Suprapubic skin (tissue), 4 donors: ENCODE results near the gene ETS1. TPM values are rescaled to one million over a fixed set of nuclear protein-coding genes. Genes with fewer than 3 reads are reported as not detected.

Experiments used
- DNase-seq, 2 donors: peaks; one replicate each; pipeline ENCODE4 v3.0.0-alpha.2; 2019; ENCODE audit warnings: low spot score in 2 of 2
- H3K27ac ChIP-seq: fragments of 200-600 bp; sonication (generic); one replicate; pipeline ENCODE4 v1.5.1; 2019
- H3K27me3 ChIP-seq: fragments of 200-600 bp; sonication (generic); one replicate; pipeline ENCODE4 v1.5.1; 2019
- H3K36me3 ChIP-seq: fragments of 200-600 bp; sonication (generic); one replicate; pipeline ENCODE4 v1.5.1; 2019
- H3K4me1 ChIP-seq: fragments of 200-600 bp; sonication (generic); one replicate; pipeline ENCODE4 v1.5.1; 2019
- H3K4me3 ChIP-seq: fragments of 200-600 bp; sonication (generic); one replicate; pipeline ENCODE4 v1.5.1; 2019; ENCODE audit warnings: mild to moderate bottlenecking
- H3K9me3 ChIP-seq: fragments of 200-600 bp; sonication (generic); one replicate; pipeline ENCODE4 v1.5.1; 2019
- EP300 ChIP-seq: sonication (generic); formaldehyde crosslinking; IDR thresholded peaks from one replicate; pipeline ENCODE4 v1.6.1; 2017; ENCODE audit warnings: antibody characterized with exemption
- POLR2A ChIP-seq, 2 donors: fragments of 450-650 bp; IDR thresholded peaks; one replicate each; pipeline ENCODE4 v1.6.1; 2017; ENCODE audit warnings: antibody characterized with exemption in 2 of 2, mild to moderate bottlenecking in 2 of 2, moderate library complexity in 2 of 2
- POLR2AphosphoS5 ChIP-seq, 3 donors: sonication (generic); formaldehyde crosslinking; IDR thresholded peaks; one replicate each; pipeline ENCODE4 v1.6.1; 2017; ENCODE audit warnings: antibody characterized with exemption in 3 of 3
- WGBS: methylation state at CpG from one replicate; pipeline ENCODE4 v1.1.5; 2018; 5-methylcytosine and 5-hydroxymethylcytosine counted together
- total RNA-seq, 4 donors: library from RNA; depleted of rRNA; stranded (reverse); fragments of >200 nt; gene quantifications; one replicate each; pipeline ENCODE4 v1.1.0, GENCODE V29; 2016
- TF ChIP-seq, protein P1 (sequence below), 2 donors: fragments of 200-600 bp in 1 of 2; fragments of 450-650 bp in 1 of 2; sonication (generic) in 1 of 2; IDR thresholded peaks; one replicate each; pipeline ENCODE4 v1.5.1; 2016 to 2019; ENCODE audit warnings: antibody characterized with exemption in 2 of 2, mild to moderate bottlenecking in 1 of 2, moderate library complexity in 1 of 2

Gene ETS1
- total RNA-seq, 4 donors from 2014 or later: 21.7 to 42.6 (median 33.7) TPM

DNA sequence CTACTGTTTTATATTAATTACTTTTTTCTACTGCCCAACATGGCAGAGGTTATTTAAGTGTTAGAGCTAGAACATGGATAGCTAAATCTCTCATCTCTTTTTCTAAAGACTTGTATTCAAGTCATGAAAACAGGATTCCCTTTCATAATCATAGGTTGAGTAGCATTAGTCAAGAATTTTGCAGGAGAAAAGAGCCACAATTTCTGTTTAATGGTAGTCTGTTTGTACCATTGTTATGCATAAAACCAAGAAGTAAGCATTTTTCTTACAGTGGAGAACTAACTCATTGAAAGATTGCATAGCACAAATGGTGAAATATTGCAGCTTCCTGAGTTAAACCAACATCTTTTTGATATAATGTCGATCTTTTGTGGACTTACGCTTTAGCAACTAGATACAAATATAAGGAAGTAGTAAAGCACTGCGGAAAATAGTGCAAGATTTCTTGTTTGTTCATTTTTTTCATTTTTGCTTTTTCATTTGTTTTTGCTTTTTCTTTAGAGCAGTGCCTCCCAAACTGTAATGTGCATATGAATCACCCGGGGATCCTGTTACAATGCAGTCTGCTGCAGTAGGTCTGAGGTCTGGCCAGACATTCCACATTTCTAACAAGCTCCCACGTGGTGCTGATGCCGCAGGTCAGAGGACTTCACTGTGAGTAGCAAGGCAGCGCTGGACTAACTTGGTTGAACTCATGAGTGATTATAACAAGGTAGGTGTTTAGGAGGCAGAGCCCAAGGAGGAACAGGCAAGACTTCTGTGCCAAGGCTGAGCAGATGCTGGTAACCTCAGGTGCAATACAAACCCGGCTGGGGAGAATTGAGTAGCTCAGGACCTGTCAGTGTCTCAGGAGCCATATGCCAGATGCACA is 4.6 kb downstream of the ETS1 start:
- Histone ChIP-seq H3K4me3 (no peak overlapping the region), H3K9me3 (no peaks in the 10 kb centered on the region), H3K27ac (no peak overlapping the region), H3K27me3 (peaks cover 18% of the 10 kb centered on the region), H3K4me1 (peaks cover 7% of the 10 kb centered on the region), H3K36me3 (no peaks in the 10 kb centered on the region)
- no peak for DNase-seq
- 37% methylated on average over 8 of the region's 8 CpGs for WGBS
- TF ChIP-seq, protein P1, sequence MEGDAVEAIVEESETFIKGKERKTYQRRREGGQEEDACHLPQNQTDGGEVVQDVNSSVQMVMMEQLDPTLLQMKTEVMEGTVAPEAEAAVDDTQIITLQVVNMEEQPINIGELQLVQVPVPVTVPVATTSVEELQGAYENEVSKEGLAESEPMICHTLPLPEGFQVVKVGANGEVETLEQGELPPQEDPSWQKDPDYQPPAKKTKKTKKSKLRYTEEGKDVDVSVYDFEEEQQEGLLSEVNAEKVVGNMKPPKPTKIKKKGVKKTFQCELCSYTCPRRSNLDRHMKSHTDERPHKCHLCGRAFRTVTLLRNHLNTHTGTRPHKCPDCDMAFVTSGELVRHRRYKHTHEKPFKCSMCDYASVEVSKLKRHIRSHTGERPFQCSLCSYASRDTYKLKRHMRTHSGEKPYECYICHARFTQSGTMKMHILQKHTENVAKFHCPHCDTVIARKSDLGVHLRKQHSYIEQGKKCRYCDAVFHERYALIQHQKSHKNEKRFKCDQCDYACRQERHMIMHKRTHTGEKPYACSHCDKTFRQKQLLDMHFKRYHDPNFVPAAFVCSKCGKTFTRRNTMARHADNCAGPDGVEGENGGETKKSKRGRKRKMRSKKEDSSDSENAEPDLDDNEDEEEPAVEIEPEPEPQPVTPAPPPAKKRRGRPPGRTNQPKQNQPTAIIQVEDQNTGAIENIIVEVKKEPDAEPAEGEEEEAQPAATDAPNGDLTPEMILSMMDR (IDR thresholded peaks at IDR 0.05): no peak
- no peak for TF ChIP-seq EP300
- TF ChIP-seq POLR2AphosphoS5 (IDR thresholded peaks at IDR 0.05): no peak
- no peak for TF ChIP-seq POLR2A (IDR thresholded peaks at IDR 0.05)

DNA sequence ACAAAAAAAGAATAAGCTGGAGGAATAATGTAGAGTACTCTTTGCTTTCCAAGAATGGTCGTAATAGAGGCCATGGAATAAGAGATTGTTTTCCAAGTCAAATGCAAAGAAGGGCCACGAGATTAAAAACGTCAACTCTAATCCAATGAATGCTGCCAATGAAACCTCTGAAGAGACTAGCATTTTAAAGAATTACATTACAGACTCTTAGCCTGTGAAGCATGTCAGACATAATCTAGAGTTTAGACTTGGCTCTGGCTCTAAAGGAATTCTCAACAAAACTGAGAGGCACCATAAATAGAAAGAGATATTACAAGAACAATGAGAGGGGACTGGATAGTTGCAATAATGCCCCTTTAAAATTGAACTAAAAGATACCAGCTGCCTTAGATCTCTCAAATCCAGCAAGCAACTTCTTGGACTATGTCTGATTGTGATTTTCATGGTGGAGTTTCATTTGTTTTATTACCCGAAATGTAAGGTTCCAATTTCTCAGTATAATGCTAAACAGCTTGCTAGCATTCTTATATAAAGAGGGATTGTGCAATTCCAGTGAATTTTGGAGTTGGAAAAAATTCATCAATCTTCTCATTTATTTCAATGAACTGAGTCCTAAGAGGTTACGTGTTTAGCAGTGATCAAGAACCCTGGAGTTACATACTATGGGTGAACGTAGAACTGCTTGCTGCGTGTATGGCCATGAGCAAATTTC is 5.6 kb downstream of the ETS1 start:
- peaks cover 7% of the 10 kb centered on the region for H3K4me1 ChIP-seq
- H3K36me3 ChIP-seq: no peaks in the 10 kb centered on the region
- H3K9me3 ChIP-seq: no peaks in the 10 kb centered on the region
- H3K27ac ChIP-seq: no peak overlapping the region
- 78% methylated on average over 7 of the region's 7 CpGs for WGBS
- DNase-seq: no peak
- TF ChIP-seq POLR2AphosphoS5 (IDR thresholded peaks at IDR 0.05) (no peak), EP300 (no peak), POLR2A (IDR thresholded peaks at IDR 0.05) (no peak)
- TF ChIP-seq, protein P1 (IDR thresholded peaks at IDR 0.05): no peak
- H3K27me3 ChIP-seq: peaks cover 13% of the 10 kb centered on the region
- no peak overlapping the region for H3K4me3 ChIP-seq

DNA sequence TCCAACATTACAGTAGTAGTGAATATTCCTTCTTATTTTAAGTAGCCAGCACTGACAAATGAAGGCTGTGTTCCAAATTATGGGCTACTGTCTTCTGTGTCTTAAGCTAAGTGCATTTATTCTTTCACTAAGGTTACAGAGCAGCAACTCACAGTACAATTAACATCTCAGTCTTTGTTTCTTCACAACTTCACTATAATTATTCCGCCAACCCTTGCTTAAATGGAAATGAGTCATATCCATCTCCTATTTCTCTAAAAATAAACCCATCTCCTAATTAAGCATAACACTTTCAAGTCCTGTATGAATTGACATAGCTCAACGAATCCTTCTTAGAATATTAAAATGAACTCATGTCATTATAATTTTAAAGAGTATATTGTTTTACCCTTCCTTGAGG is 6.7 kb downstream of the ETS1 start:
- WGBS: 54% methylated on average over 2 of the region's 2 CpGs

DNA sequence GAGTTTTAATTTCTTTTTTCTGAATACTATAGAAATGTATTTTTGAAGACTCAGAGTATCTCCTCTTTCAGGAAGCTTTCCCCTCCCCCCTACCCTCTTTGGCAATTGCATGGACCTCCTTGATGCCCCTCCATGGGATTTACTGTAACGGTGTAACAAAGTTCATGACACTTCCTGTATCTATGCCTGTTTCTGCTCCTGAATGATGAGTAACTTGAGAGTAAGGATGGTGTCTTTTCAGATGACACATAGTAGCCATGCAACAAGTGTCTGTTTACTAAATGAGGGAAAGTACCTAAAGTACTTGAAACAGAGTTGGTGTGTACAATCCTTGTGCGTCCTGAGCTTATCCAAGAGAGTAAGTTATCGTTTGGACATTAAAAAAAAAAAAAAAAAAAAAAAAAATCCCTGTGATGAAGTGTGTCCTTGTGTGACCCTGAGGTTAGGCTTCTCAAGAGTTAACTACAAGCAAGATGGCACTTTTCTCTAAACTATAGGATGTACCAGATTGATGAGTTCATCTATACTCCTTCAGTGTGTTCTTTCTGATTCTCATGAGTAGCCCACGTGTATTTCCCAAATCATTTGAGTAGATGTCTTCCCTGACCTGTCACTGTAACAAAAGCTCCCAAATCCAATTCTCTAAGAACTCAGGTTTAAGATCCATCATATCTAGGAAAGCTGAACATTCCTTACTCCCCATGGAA is 7.4 kb downstream of the ETS1 start:
- TF ChIP-seq POLR2A (IDR thresholded peaks at IDR 0.05) (no peak), EP300 (no peak), POLR2AphosphoS5 (IDR thresholded peaks at IDR 0.05) (no peak)
- Histone ChIP-seq H3K4me1 (peaks cover 18% of the 10 kb centered on the region), H3K36me3 (no peaks in the 10 kb centered on the region), H3K27ac (no peak overlapping the region), H3K9me3 (no peaks in the 10 kb centered on the region), H3K4me3 (no peak overlapping the region), H3K27me3 (peaks cover 4% of the 10 kb centered on the region)
- DNase-seq: no peak
- WGBS: 80% methylated on average over 4 of the region's 4 CpGs

More for the DNA sequence above, 6.7 kb downstream of the ETS1 start:
- no peak for DNase-seq
- H3K27me3 ChIP-seq: peaks cover 7% of the 10 kb centered on the region
- no peaks in the 10 kb centered on the region for H3K9me3 ChIP-seq
- peaks cover 15% of the 10 kb centered on the region for H3K4me1 ChIP-seq
- TF ChIP-seq POLR2A (IDR thresholded peaks at IDR 0.05): no peak
- TF ChIP-seq, protein P1 (IDR thresholded peaks at IDR 0.05): no peak
- TF ChIP-seq POLR2AphosphoS5 (IDR thresholded peaks at IDR 0.05): no peak
- TF ChIP-seq EP300: no peak
- H3K36me3 ChIP-seq: no peaks in the 10 kb centered on the region
- no peak overlapping the region for H3K27ac ChIP-seq
- no peak overlapping the region for H3K4me3 ChIP-seq

DNA sequence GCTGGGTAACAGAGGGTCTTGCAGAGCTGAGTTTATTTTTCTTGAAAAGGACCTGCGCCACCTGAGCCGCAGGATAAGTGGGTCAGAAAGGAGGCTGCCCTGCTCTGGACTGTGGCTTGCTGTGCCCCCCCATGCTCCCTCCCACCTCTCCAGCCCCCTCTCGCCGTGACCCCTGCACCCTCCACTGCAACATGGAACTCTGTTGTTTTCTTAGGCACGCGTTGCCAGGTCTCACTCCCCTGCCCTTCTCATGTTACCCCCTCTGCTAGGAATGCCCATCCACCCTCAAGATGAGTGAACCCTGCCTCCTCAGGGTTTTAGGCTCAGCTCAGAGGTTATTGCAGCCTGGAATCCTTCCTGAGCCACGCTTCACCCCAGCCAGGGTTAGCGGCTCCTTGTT is 10.8 kb downstream of the ETS1 start:
- Histone ChIP-seq H3K9me3 (no peaks in the 10 kb centered on the region), H3K27me3 (no peaks in the 10 kb centered on the region), H3K4me1 (peaks cover 14% of the 10 kb centered on the region), H3K4me3 (no peak overlapping the region), H3K27ac (no peak overlapping the region), H3K36me3 (no peaks in the 10 kb centered on the region)
- WGBS: 71% methylated on average over 8 of the region's 8 CpGs
- TF ChIP-seq EP300: no peak
- TF ChIP-seq, protein P1 (IDR thresholded peaks at IDR 0.05): no peak
- TF ChIP-seq POLR2AphosphoS5 (IDR thresholded peaks at IDR 0.05): no peak
- no peak for TF ChIP-seq POLR2A (IDR thresholded peaks at IDR 0.05)
- no peak for DNase-seq
